Mammary epithelial cell (primary cell): Measurements from ENCODE around the gene MIER2.

Experiments used
- CTCF ChIP-seq, 2 donors: IDR thresholded peaks in 1 of 2; conservative IDR thresholded peaks in 1 of 2; 2 replicates each; pipeline ENCODE4 v1.5.1; 2011 to 2012; ENCODE audit warnings: inconsistent platforms in 2 of 2, low read length in 2 of 2, mild to moderate bottlenecking in 2 of 2, control low read depth in 1 of 2, low read depth in 1 of 2; ENCODE audit not compliant: insufficient read depth in 1 of 2; ENCODE audit errors: extremely low read depth in 1 of 2
- EZH2 ChIP-seq: IDR thresholded peaks from 2 replicates; pipeline ENCODE4 v1.6.1; 2012; ENCODE audit warnings: low read length, inconsistent platforms, borderline replicate concordance

GRCh38 chr19:291561-292280 is 52.9 kb downstream of the MIER2 start:
- TF ChIP-seq CTCF (conservative IDR thresholded peaks at IDR 0.05 in 1 of 2, IDR thresholded peaks at IDR 0.05 in 1 of 2; ENCODE audit: extremely low read depth in 1 of 2, insufficient read depth in 1 of 2, low read depth in 1 of 2, low read length in 2 of 2) = no peak
- TF ChIP-seq EZH2 = no peak
